ENCODE results near the gene IRF4. TPM values are rescaled to one million over a fixed set of nuclear protein-coding genes. Genes with fewer than 3 reads are reported as not detected.

IRF4 gene
- polyA plus RNA-seq, 1 experiment: not detected

GRCh38 chr6:445571-446417 lies 54.2 kb downstream of the IRF4 start:
- Histone ChIP-seq H3K27ac (ENCODE audit: low read depth, low read length) (no peak overlapping the region), H3K9me3 (ENCODE audit: control insufficient read depth, insufficient read depth, low read length) (peaks cover 15% of the 10 kb centered on the region; the same call in 1 of the 2 replicates), H3K27me3 (ENCODE audit: control insufficient read depth, insufficient read depth, low read length) (peaks cover 2% of the 10 kb centered on the region), H3K4me3 (ENCODE audit: low read depth, low read length) (no peak overlapping the region)
- ChIA-PET CTCF (no interaction called here), POLR2A (no interaction called here)
- no peak for DNase-seq (ENCODE audit: low read depth, low spot score)
- TF ChIP-seq CTCF (IDR thresholded peaks at IDR 0.05; ENCODE audit: low read depth, low read length): no peak

GRCh38 chr6:446418-447366 lies 55.1 kb downstream of the IRF4 start:
- TF ChIP-seq CTCF (IDR thresholded peaks at IDR 0.05; ENCODE audit: low read depth, low read length): no peak
- no peak overlapping the region for H3K27ac ChIP-seq (ENCODE audit: low read depth, low read length)
- H3K27me3 ChIP-seq (ENCODE audit: control insufficient read depth, insufficient read depth, low read length): peaks cover 2% of the 10 kb centered on the region
- no peak for DNase-seq (ENCODE audit: low read depth, low spot score)
- POLR2A ChIA-PET: no interaction called here
- no peak overlapping the region for H3K4me3 ChIP-seq (ENCODE audit: low read depth, low read length)
- CTCF ChIA-PET: no interaction called here
- peaks cover 17% of the 10 kb centered on the region; the same call in 1 of the 2 replicates for H3K9me3 ChIP-seq (ENCODE audit: control insufficient read depth, insufficient read depth, low read length)

GRCh38 chr6:447381-448165 lies 56.0 kb downstream of the IRF4 start:
- no peak for TF ChIP-seq CTCF (IDR thresholded peaks at IDR 0.05; ENCODE audit: low read depth, low read length)
- CTCF ChIA-PET: no interaction called here
- POLR2A ChIA-PET: no interaction called here
- DNase-seq (ENCODE audit: low read depth, low spot score): no peak
- H3K27me3 ChIP-seq (ENCODE audit: control insufficient read depth, insufficient read depth, low read length): peaks cover 5% of the 10 kb centered on the region
- H3K4me3 ChIP-seq (ENCODE audit: low read depth, low read length): no peak overlapping the region
- H3K27ac ChIP-seq (ENCODE audit: low read depth, low read length): no peak overlapping the region
- H3K9me3 ChIP-seq (ENCODE audit: control insufficient read depth, insufficient read depth, low read length): peaks cover 17% of the 10 kb centered on the region; the same call in 1 of the 2 replicates

GRCh38 chr6:448296-449056 lies 56.9 kb downstream of the IRF4 start:
- DNase-seq (ENCODE audit: low read depth, low spot score): no peak
- H3K27me3 ChIP-seq (ENCODE audit: control insufficient read depth, insufficient read depth, low read length): peaks cover 12% of the 10 kb centered on the region
- H3K4me3 ChIP-seq (ENCODE audit: low read depth, low read length): no peak overlapping the region
- POLR2A ChIA-PET: no interaction called here
- H3K9me3 ChIP-seq (ENCODE audit: control insufficient read depth, insufficient read depth, low read length): peaks cover 17% of the 10 kb centered on the region; the same call in 1 of the 2 replicates
- CTCF ChIA-PET: no interaction called here
- H3K27ac ChIP-seq (ENCODE audit: low read depth, low read length): no peak overlapping the region
- TF ChIP-seq CTCF (IDR thresholded peaks at IDR 0.05; ENCODE audit: low read depth, low read length): no peak
